ENCODE measurements around the gene KLHDC4. TPM values are rescaled to one million over a fixed set of nuclear protein-coding genes. Genes with fewer than 3 reads are reported as not detected.

Gene KLHDC4
- polyA plus RNA-seq, 4 donors: 23.7 to 28.7 (median 28.5) TPM

- DNase-seq (ENCODE audit: low read depth in 4 of 4, low spot score in 3 of 4): no peak
Observed at GRCh38 chr16:87666919-87667318, 98.9 kb downstream of the KLHDC4 start.

- no peak for DNase-seq (ENCODE audit: low read depth in 4 of 4, low spot score in 3 of 4)
Observed at GRCh38 chr16:87665193-87665592, 100.6 kb downstream of the KLHDC4 start.

- DNase-seq (ENCODE audit: low read depth in 4 of 4, low spot score in 3 of 4): no peak
Observed at GRCh38 chr16:87664792-87665191, 101.0 kb downstream of the KLHDC4 start.

- no peak for DNase-seq (ENCODE audit: low read depth in 4 of 4, low spot score in 3 of 4)
Observed at GRCh38 chr16:87662254-87663204, 103.3 kb downstream of the KLHDC4 start.

- peak; percentile 28 to 47 (median 45) for DNase-seq (ENCODE audit: low read depth in 4 of 4, low spot score in 3 of 4)
Observed at GRCh38 chr16:87661561-87661960, 104.2 kb downstream of the KLHDC4 start.

- DNase-seq (ENCODE audit: low read depth in 4 of 4, low spot score in 3 of 4): no peak
Observed at GRCh38 chr16:87658564-87659225, 107.1 kb downstream of the KLHDC4 start.

Other genes starting within 250 kb of the KLHDC4 start
- 1 to 10 TPM in 1 of 4 donors, under 1 TPM in 3; 0.53 to 1.3 (median 0.70) TPM for gene JPH3, start 163.5 kb downstream of the KLHDC4 start, polyA plus RNA-seq (ENCODE audit: insufficient read length in 4 of 4)
- gene SLC7A5, start 103.5 kb upstream of the KLHDC4 start, polyA plus RNA-seq (ENCODE audit: insufficient read length in 4 of 4): 10 to 100 TPM in 1 of 4 donors, 1 to 10 TPM in 3; 4.0 to 15.9 (median 4.5) TPM
- under 1 TPM; 0.10 to 0.42 (median 0.20) TPM for gene CA5A, start 170.5 kb upstream of the KLHDC4 start, polyA plus RNA-seq (ENCODE audit: insufficient read length in 4 of 4)
- gene BANP, start 185.4 kb upstream of the KLHDC4 start, polyA plus RNA-seq (ENCODE audit: insufficient read length in 4 of 4): 10 to 100 TPM; 22.8 to 34.0 (median 26.1) TPM

Measured in right renal pelvis (tissue), 4 donors.